GM10847 (cell line): ENCODE results near the gene CLVS2.

Experiments used
- POLR2A ChIP-seq: IDR thresholded peaks from 2 replicates; pipeline ENCODE4 v1.6.1; 2011; ENCODE audit not compliant: insufficient read length; ENCODE audit errors: extremely low read depth

The CLVS2 gene

GRCh38 chr6:123009059-123009458 is 13.0 kb downstream of the CLVS2 start:
- TF ChIP-seq POLR2A, result no peak

- TF ChIP-seq POLR2A, result no peak
Observed at GRCh38 chr6:123014835-123015234, 18.8 kb downstream of the CLVS2 start.

GRCh38 chr6:123016431-123017103 is 20.5 kb downstream of the CLVS2 start:
- TF ChIP-seq POLR2A, result no peak

DNA sequence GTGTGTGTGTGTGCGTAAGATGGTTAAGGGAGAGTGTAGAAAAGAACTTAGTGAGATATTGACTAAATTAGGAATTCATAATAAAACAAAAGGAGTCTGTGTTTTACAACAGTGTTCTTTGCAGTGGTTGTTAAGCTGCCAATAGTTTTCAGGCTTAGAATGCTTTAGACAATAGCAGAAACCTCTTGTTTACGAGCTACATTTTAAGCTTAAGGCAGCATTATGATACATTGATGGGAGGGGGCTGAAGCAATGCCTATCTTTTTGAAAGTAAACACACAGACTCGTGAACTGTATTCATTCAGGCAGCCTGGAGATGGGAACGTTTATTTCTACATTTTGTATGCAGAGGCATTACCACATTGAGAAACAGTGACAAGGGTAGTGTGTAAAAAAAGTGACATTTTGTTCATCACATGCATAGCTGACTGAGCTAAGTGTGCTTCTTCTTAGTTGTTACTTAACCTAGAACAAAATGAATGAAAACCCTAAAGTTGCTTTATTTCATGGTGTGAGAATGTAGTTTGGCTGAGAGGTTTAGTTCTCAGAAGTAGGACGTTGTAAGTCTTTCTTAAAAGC is 21.2 kb downstream of the CLVS2 start:
- TF ChIP-seq POLR2A, result no peak

- TF ChIP-seq POLR2A, result no peak
Observed at GRCh38 chr6:123022975-123023374, 26.9 kb downstream of the CLVS2 start.

- no peak for TF ChIP-seq POLR2A
Observed at GRCh38 chr6:123024976-123025375, 28.9 kb downstream of the CLVS2 start.

GRCh38 chr6:123027408-123027807 is 31.4 kb downstream of the CLVS2 start:
- no peak for TF ChIP-seq POLR2A

GRCh38 chr6:123028263-123028662 is 32.2 kb downstream of the CLVS2 start:
- TF ChIP-seq POLR2A, result no peak

DNA sequence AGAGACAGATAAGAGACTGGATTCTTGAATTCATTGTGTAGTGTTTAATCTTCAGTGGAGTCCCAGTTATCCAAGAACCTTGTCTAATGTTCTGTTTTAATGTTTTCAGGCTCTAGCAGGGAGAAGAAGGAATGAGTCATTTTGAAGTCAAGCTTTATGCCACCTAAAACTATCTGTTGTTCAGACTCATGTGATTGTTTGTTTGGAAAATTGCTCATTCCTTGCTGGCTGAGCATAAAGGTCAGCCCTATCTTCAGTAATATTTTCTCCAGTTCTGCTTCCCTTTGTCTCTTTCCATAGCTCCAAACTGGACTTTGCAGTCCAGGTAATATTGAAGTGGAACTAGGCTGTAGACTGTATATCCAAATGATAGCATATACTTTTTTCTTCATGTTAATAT is 34.2 kb downstream of the CLVS2 start:
- TF ChIP-seq POLR2A, result no peak

GRCh38 chr6:123036648-123037047 is 40.6 kb downstream of the CLVS2 start:
- no peak for TF ChIP-seq POLR2A

- no peak for TF ChIP-seq POLR2A
Observed at GRCh38 chr6:123039431-123039830, 43.4 kb downstream of the CLVS2 start.

DNA sequence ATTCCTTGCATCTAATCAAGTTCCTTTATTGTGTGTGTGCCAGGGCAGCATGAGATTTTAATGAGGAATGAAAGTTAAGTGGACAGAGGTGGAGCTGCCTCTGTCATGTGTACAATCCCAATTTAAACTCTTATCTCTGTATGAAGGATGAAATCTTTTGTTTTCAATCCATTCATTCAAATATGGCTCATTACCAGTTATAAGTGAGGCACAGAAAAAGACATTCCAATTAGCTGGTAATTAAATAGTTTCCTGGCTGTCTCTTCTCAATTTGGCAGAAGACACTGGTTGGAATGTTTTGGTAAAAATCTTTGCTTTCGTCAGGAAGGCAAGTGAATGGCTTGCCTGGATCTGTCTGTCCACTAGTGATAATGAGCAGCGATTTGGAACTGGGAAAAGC is 46.4 kb downstream of the CLVS2 start:
- TF ChIP-seq POLR2A, result no peak

DNA sequence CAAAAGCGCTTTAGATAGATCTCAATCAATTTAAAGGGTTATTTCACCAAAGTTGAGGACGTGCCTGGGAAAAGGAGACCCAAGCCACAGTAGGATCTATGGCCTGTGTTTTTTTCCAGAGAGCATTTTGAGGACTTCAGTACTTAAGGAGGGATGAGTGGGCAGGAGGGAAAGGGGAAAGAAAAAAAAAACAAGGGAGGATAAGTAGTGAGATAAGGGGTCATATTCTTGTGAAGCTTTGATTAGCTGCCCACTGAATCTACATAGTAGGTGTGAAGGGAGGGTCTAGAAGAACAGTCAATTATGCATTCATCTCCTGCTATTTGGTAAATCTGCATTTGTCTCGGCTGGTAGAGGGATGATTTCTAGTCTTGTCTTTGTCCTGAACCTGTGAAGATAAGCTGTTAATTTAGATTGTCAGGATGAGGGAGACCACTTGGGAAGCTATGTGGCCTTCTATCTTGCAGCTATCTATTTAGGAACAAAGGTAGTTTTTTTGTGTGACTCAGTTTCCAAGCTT is 48.4 kb downstream of the CLVS2 start:
- no peak for TF ChIP-seq POLR2A

DNA sequence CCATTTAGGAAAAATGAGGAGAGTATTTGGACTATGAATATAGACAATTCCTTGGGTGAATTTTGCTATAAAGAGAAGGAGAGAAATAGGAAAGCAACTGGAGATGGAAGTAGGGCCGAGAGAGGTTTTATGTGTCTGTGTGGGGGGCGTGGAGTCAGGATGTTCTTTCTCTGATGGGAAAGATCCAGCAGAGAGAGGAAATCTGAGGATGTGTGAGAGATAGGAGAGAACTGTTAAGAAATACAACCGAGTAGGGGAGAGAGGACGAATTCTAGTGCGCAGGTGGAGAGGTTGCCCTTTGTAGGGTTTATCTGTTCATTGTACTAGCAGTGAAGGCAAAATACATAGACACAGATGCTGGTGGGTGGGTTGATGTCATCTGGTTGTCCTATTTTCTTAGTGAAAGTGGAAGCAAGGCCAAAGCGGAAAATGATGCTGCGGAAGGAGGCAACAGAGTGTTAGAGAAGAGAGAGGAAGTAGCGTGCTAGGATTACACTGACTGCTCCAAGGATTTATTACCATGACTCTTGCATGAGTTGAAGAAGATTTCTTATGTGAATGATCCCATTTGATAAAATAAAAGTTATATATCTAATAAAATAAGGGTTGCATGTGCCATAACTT is 57.7 kb downstream of the CLVS2 start:
- no peak for TF ChIP-seq POLR2A

DNA sequence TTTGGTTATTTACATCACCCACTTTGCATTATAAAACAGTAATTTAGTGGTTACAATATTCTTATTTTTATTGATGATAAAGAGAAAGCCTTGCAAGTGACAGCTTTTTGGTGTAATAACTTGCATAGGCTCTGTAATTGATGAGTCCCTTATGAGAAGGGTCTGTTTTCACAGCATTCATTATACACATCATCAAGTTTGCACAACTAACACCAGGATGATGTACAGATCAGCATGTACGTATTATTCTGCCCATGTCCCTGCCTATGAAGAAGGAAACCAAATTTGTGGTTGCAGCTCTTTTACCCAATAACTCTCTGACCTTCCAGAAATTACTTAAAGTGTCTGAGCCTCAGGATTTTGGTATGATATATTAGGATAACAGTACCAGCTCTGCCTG is 59.2 kb downstream of the CLVS2 start:
- TF ChIP-seq POLR2A, result no peak

DNA sequence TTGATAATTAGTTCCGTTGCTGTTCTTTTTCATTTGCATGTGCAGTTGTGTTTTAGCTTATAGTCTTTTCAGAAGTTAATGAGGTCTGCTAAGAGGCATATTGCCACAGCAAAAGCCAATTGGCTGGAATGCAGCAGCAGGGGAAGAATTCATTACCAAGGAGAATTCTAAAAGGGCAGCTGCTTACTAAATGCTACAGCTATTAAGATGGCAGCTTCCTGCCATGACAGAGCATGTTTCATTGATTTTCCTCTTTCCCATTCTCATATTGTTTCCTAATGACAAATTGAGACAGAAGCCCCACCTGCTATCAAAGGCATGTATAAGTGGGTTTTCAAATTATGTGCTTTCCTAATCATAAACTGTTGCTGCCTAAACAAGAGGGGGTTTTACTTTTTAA is 66.6 kb downstream of the CLVS2 start:
- TF ChIP-seq POLR2A, result no peak
